HG03469 (cell line): ENCODE measurements around the gene ATAD2B.

Experiments used
- ATAC-seq: cut with Tn5 transposase; IDR thresholded peaks from one replicate; pipeline ENCODE4 v1.9.1; 2021; ENCODE audit warnings: mild to moderate bottlenecking, moderate library complexity, moderate number of reproducible peaks; ENCODE audit not compliant: unreplicated experiment

The ATAD2B gene

GRCh38 chr2:23705771-23706612, 220.9 kb downstream of the ATAD2B start:
- no peak for ATAC-seq

DNA sequence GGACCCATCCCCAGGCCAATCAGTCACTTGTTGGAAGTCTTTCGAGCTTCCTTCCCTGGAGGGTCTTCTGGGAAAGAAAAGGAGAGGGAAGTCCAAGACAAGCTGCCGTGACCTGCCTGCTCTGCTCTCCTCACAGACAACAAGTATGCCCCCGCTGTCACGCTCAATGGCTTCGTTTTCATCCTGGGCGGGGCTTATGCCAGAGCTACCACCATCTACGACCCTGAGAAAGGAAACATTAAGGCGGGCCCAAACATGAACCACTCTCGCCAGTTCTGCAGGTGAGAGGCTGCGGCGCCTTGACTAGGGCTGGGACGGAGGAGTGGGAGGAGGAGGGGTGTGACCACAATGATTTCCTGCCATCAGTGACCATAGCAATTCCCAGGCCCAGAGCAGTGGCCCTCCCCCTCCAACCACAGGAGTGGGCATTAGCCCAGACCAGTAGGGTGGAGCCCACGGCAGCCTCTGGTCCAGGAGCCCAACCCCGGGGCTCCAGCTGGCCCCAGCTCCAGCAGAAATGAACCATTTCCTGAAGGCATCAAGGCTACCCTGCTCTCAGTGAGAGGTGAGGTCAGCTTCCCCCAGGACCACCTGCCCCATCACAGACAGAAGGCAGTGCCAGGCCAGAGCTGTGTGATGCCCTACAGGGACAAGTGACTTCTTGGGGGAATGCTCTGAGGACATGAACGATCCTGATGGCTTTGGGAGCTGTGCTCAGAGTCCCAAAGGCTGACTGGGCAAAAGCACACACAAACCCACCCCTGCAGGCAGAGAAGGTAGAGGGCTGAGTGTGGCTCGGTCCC, 223.1 kb downstream of the ATAD2B start:
- no peak for ATAC-seq

DNA sequence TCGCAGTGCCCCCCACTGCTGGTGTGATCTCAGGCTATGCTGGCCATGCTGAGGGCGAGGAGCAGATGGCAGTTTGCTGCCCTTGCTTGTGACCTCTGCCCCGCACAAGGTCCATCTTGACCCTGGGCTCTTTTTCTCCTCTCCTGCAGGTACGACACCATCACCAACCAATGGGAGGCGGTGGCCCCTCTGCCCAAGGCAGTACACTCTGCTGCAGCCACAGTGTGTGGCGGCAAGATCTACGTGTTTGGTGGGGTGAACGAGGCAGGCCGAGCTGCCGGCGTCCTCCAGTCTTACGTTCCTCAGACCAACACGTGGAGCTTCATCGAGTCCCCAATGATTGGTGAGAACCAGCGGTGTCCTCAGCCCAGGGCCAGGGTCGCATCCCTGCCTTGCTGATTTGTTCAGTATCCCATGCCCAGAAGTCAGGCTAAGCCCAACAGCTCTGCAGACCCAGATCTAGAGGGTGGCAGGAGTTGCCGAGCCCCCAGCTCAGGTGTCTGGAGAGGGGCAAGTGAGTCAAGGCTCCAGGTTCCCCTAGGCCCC, 223.8 kb downstream of the ATAD2B start:
- ATAC-seq, result no peak

DNA sequence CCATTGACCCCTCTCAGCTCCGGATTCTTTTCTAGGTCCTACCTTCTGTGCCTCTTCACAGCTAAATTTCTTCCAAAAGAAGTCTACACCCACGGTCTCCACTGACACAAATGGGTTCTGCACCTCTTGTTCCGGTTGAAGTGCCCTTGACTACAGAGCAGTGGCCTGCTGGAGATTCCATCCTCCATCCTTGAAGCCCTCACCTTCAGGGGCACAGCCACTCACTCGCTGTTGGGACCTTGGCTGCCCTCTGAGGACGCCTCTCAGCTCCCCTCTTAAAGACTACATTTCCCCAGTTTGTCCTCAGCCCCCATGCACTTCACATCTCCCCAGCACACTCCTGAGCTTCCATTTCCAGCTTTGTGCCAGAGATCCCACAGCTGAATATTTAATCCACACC, 226.3 kb downstream of the ATAD2B start:
- no peak for ATAC-seq

DNA sequence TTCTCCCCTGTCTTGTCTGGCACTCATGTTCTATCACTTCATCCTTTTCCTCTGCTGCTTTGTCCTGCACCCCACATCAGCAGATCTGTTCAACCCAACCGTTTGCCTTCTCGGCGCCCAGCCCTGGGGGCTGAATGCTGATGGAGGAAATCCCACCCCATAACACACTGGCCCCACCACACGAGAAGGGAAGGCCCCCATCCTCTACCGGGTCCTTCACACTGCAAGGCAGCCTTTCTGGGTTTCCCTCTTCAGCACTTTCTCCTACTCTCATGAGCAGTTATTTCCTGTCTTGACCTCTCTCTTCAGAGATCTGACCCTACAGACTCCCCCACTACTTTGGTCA, 227.4 kb downstream of the ATAD2B start:
- no peak for ATAC-seq

GRCh38 chr2:23698721-23699579, 228.0 kb downstream of the ATAD2B start:
- ATAC-seq, result no peak
